Lung (tissue), 12 donors: ENCODE results near the gene CACNB1. TPM values are rescaled to one million over a fixed set of nuclear protein-coding genes. Genes with fewer than 3 reads are reported as not detected.

Experiments used
- ATAC-seq: fragments of 200-7000 bp; cut with Tn5 transposase; one replicate; pipeline ENCODE4 v1.9.1; 2020; ENCODE audit warnings: moderate number of reproducible peaks; ENCODE audit not compliant: insufficient read depth, low FRiP score
- DNase-seq, 3 donors: peaks; one replicate each; pipeline ENCODE4 v3.0.0-alpha.2; 2013 to 2017
- H3K27ac ChIP-seq, 2 donors: one replicate each; pipeline ENCODE4 v1.5.1; 2013; ENCODE audit warnings: mild to moderate bottlenecking in 2 of 2, moderate library complexity in 2 of 2, control low read depth in 1 of 2, inconsistent platforms in 1 of 2, low read depth in 1 of 2, low read length in 1 of 2
- H3K27me3 ChIP-seq, 3 donors: one replicate each; pipeline ENCODE4 v1.5.1; 2013; ENCODE audit warnings: low read length in 2 of 3; ENCODE audit not compliant: control insufficient read depth in 3 of 3, insufficient read depth in 3 of 3
- H3K36me3 ChIP-seq, 4 donors: one replicate each; pipeline ENCODE4 v1.5.1; 2013; ENCODE audit warnings: low read length in 4 of 4, mild to moderate bottlenecking in 1 of 4, moderate library complexity in 1 of 4; ENCODE audit not compliant: control insufficient read depth in 4 of 4, insufficient read depth in 4 of 4
- H3K4me1 ChIP-seq, 5 donors: one replicate each; pipeline ENCODE4 v1.5.1; 2013; ENCODE audit warnings: low read length in 5 of 5, mild to moderate bottlenecking in 2 of 5, moderate library complexity in 1 of 5; ENCODE audit not compliant: control insufficient read depth in 5 of 5, insufficient read depth in 5 of 5
- H3K4me3 ChIP-seq: one replicate; pipeline ENCODE4 v1.5.1; 2013; ENCODE audit warnings: mild to moderate bottlenecking, control low read depth, moderate library complexity
- H3K9ac ChIP-seq, 2 donors: one replicate each; pipeline ENCODE4 v1.5.1; 2013; ENCODE audit warnings: low read length in 2 of 2, control low read depth in 1 of 2; ENCODE audit not compliant: insufficient read depth in 1 of 2
- H3K9me3 ChIP-seq, 4 donors: one replicate each; pipeline ENCODE4 v1.5.1; 2013; ENCODE audit warnings: low read length in 3 of 4, mild to moderate bottlenecking in 1 of 4, moderate library complexity in 1 of 4; ENCODE audit not compliant: control insufficient read depth in 4 of 4, insufficient read depth in 3 of 4
- CTCF ChIP-seq: IDR thresholded peaks from 2 replicates; pipeline ENCODE4 v1.5.1; 2012; ENCODE audit warnings: mild to moderate bottlenecking; ENCODE audit errors: control extremely low read depth, extremely low read depth
- WGBS, 2 donors: extraction: QIAGEN DNeasy Blood & Tissue Kit; methylation state at CpG; one replicate each; pipeline ENCODE4 v1.1.7; 2013; 5-methylcytosine and 5-hydroxymethylcytosine counted together
- polyA plus RNA-seq, 2 donors: library from polyadenylated mRNA; stranded (reverse); fragments of 200-250 nt; gene quantifications; one replicate each; pipeline ENCODE4 v1.2.1, GENCODE V29; 2013
- total RNA-seq, 2 donors: library from RNA; depleted of rRNA in 1 of 2; stranded (reverse); fragments of >200 nt in 1 of 2; gene quantifications; one replicate each; pipeline ENCODE4 v1.2.1, GENCODE V29; 2014 to 2021
- donor health status: control.
- donor health status: control.
- donor health status: Bipolar disorder and iron deficiency.
- donor health status: healthy.
- donor health status: DM: yes; HTN: yes; CAD: no.

CACNB1 gene
- total and polyA plus RNA-seq, 4 donors: 6.8 to 49.6 (median 21.7) TPM

DNA sequence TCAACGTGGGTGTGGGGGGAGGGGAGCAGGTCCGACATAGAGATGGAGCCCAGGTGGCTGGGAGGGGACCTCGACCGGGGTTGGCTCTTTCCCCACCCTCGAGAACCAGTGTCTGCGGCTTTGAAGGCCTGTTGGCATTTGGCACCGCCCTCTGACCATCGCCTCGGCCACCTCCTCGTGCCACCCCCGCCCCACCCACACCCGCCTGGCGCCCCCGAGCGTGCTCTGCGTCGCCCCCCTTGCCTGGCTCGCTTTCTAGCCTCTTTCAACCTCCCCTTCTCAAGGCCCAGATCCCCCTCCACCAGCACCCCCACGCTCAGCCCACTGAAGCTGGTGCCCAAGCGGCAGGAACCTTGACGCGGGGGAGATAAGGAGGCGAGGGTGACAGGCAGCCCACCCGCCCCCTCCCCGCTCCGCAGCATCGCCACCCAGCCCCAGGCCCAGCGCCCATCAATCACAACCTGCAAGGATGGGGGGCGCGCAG is 619 bp downstream of the CACNB1 start:
- H3K9ac ChIP-seq: no peak overlapping the region
- TF ChIP-seq CTCF: no peak

DNA sequence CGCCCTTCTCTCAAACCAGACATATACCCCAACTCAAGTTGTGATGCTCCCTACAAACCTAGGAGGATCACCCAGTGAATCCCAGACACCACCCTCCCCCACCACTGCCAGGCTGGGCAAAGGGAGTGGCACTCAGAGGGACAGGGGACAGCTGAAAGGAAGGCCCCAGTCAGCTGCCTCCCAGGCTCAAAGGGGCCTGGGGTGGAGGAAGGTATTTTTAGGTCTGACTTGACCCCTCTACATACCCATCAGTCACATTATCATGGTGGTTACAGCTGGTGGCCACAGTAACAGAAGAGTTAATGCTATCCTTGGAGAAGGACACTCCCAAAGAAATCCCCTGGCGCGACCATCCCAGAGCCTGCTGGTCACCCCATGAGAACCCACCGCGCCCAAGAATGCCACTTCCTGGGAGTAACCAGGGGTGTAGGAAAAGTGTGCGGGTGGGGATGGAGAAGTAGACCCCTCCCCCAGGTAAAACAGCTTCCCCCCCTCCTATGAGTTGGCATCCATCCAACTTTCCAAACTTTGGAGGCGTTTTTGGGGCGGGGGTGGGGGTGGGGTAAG is 1.1 kb downstream of the CACNB1 start:
- WGBS, 2 donors: 33 to 52% methylated on average over 7 to 8 of the region's 8 CpGs
- H3K4me3 ChIP-seq: peak overlapping the region; percentile 18
- H3K9me3 ChIP-seq: no peaks in the 10 kb centered on the region
- H3K9ac ChIP-seq: no peak overlapping the region
- peak overlapping the region in 1 of 2 donors; percentile 68 for H3K27ac ChIP-seq
- ATAC-seq: no peak
- no peak for TF ChIP-seq CTCF
- no peak for DNase-seq
- peaks cover 0 to 22% (median 8%) of the 10 kb centered on the region in 4 donors for H3K36me3 ChIP-seq
- H3K27me3 ChIP-seq: no peaks in the 10 kb centered on the region
- peaks cover 3 to 44% (median 9%) of the 10 kb centered on the region in 5 donors for H3K4me1 ChIP-seq

More for the DNA sequence above, 619 bp downstream of the CACNB1 start:
- 1 to 2% methylated on average over 23 to 30 of the region's 30 CpGs for WGBS, 2 donors
- ATAC-seq (peak; percentile 30), DNase-seq (no peak)
- Histone ChIP-seq H3K36me3 (peaks cover 1 to 19% (median 12%) of the 10 kb centered on the region in 4 donors), H3K9me3 (no peaks in the 10 kb centered on the region), H3K27me3 (no peaks in the 10 kb centered on the region), H3K4me3 (peak overlapping the region; percentile 75), H3K4me1 (peaks cover 3 to 49% (median 9%) of the 10 kb centered on the region in 5 donors), H3K27ac (peak overlapping the region in 1 of 2 donors; percentile 80)

DNA sequence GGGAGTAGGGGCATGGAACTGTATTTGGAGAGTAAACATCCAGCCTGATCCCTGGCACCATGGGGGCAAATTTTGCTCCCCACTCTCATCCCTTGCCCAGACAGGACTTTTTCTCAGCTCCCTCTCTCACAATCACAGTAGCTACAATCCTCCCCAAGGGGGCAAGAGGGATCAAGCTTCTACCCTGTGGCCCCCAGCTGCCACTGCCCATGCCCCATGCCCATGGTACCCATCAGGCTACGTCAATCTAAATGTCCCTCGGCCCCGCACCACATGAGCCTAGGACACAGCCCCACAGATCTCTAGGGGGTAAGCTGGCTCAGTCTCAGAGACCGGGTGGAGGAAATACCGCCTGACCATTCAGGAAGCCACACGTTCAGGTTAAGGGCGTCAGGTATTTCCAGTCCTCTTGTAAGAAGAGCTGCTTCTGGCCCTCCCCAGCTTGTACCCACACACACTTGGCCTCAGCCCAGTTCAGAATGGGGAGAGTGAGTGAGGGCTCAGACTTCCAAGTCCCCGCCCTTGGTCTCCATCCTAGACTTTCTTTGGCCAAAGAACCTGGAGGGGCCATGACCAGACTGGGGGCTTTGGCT is 1.8 kb downstream of the CACNB1 start:
- Histone ChIP-seq H3K4me1 (peaks cover 0 to 38% (median 9%) of the 10 kb centered on the region in 5 donors), H3K4me3 (no peak overlapping the region), H3K27ac (peak overlapping the region in 1 of 2 donors; percentile 82), H3K9me3 (no peaks in the 10 kb centered on the region), H3K9ac (peak overlapping the region in 1 of 2 donors; percentile 15), H3K27me3 (no peaks in the 10 kb centered on the region), H3K36me3 (peaks cover 0 to 24% (median 7%) of the 10 kb centered on the region in 4 donors)
- peak; percentile 7 for ATAC-seq
- DNase-seq: peak; percentile 26 to 71 (median 47)
- TF ChIP-seq CTCF: no peak
- 42 to 54% methylated on average over 8 of the region's 8 CpGs for WGBS, 2 donors
